IMR-90 (cell line): ENCODE measurements around the gene CSGALNACT2. TPM values are rescaled to one million over a fixed set of nuclear protein-coding genes. Genes with fewer than 3 reads are reported as not detected.

ENCODE experiments used
- ATAC-seq: fragments of 200-7000 bp; cut with Tn5 transposase; 2 replicates; pipeline ENCODE4 v1.9.1; 2020; ENCODE audit warnings: low read depth, mild to moderate bottlenecking, moderate library complexity
- BruUV-seq: library from RNA; stranded (reverse); fragments of 400-500 nt; replicated peaks from 2 replicates; lab custom pipeline; 2021; lab: Mats Ljungman, UMichigan
- CTCF ChIA-PET: fragments of 300-600 bp; formaldehyde crosslinking; extraction: SDS; loops from one replicate; lab custom pipeline; 2021; ENCODE audit warnings: antibody characterized with exemption; lab: Yijun Ruan, JAX
- POLR2A ChIA-PET: fragments of 300-600 bp; sonication (Branson Sonifier 250); formaldehyde crosslinking; loops from one replicate; lab custom pipeline; 2022; ENCODE audit warnings: antibody characterized with exemption; ENCODE audit not compliant: unreplicated experiment; lab: Charles Lee
- DNase-seq: peaks from one replicate; pipeline ENCODE4 v3.0.0; 2013
- H2AFZ ChIP-seq: replicated peaks from 2 replicates; pipeline ENCODE3; 2013; ENCODE audit warnings: low read length, mild to moderate bottlenecking; ENCODE audit not compliant: poor library complexity
- H2AK5ac ChIP-seq: 2 replicates; pipeline ENCODE4 v1.6.1; 2013; ENCODE audit warnings: low read depth, low read length, inconsistent platforms
- H2AK9ac ChIP-seq: replicated peaks from 2 replicates; pipeline ENCODE3; 2013; ENCODE audit warnings: mild to moderate bottlenecking, low read depth, low read length, moderate library complexity; ENCODE audit not compliant: poor library complexity
- H2BK120ac ChIP-seq: 2 replicates; pipeline ENCODE4 v1.6.1; 2013; ENCODE audit warnings: low read depth, low read length, inconsistent platforms
- H2BK15ac ChIP-seq: 3 replicates; pipeline ENCODE4 v1.6.1; 2013; ENCODE audit warnings: low read depth, low read length, inconsistent platforms
- H2BK20ac ChIP-seq: 2 replicates; pipeline ENCODE4 v1.6.1; 2013; ENCODE audit warnings: low read depth, mild to moderate bottlenecking, inconsistent platforms, low read length, moderate library complexity
- H2BK5ac ChIP-seq: 2 replicates; pipeline ENCODE4 v1.6.1; 2013; ENCODE audit warnings: mild to moderate bottlenecking, low read depth, low read length, inconsistent platforms; ENCODE audit not compliant: poor library complexity, severe bottlenecking
- H3K14ac ChIP-seq: replicated peaks from 2 replicates; pipeline ENCODE4 v1.6.1; 2013; ENCODE audit warnings: low read depth, low read length, inconsistent platforms
- H3K18ac ChIP-seq: 2 replicates; pipeline ENCODE4 v1.6.1; 2013; ENCODE audit warnings: low read depth, low read length, control low read depth
- H3K23ac ChIP-seq: 2 replicates; pipeline ENCODE4 v1.6.1; 2013; ENCODE audit warnings: low read depth, low read length, inconsistent platforms
- H3K27ac ChIP-seq: 2 replicates; pipeline ENCODE4 v1.5.1; 2013; ENCODE audit warnings: mild to moderate bottlenecking, control low read depth, low read length; ENCODE audit not compliant: insufficient read depth
- H3K27me3 ChIP-seq: 2 replicates; pipeline ENCODE4 v1.6.1; 2013; ENCODE audit warnings: low read length; ENCODE audit not compliant: control insufficient read depth, insufficient read depth
- H3K36me3 ChIP-seq: 2 replicates; pipeline ENCODE4 v1.6.1; 2013; ENCODE audit warnings: low read length, mixed read lengths; ENCODE audit not compliant: control insufficient read depth, insufficient read depth
- H3K4ac ChIP-seq: 2 replicates; pipeline ENCODE4 v1.6.1; 2013; ENCODE audit warnings: low read depth, low read length, inconsistent platforms
- H3K4me1 ChIP-seq: 2 replicates; pipeline ENCODE4 v1.6.1; 2013; ENCODE audit warnings: low read length, mixed read lengths; ENCODE audit not compliant: control insufficient read depth, insufficient read depth
- H3K4me2 ChIP-seq: 2 replicates; pipeline ENCODE4 v1.6.1; 2013; ENCODE audit warnings: low read depth, mild to moderate bottlenecking, control low read depth, low read length, moderate library complexity
- H3K4me3 ChIP-seq: 2 replicates; pipeline ENCODE4 v1.5.1; 2013; ENCODE audit warnings: low read depth, mild to moderate bottlenecking, control low read depth, low read length, moderate library complexity; ENCODE audit not compliant: insufficient read depth
- H3K56ac ChIP-seq: 2 replicates; pipeline ENCODE4 v1.6.1; 2013; ENCODE audit warnings: low read length, inconsistent platforms; ENCODE audit not compliant: insufficient read depth; ENCODE audit errors: extremely low read depth
- H3K79me1 ChIP-seq, 2 experiments: 2 replicates each; pipeline ENCODE4 v1.6.1; 2013; ENCODE audit warnings: low read length in 2 of 2, inconsistent platforms in 1 of 2, low read depth in 1 of 2
- H3K9ac ChIP-seq: 2 replicates; pipeline ENCODE4 v1.6.1; 2013; ENCODE audit warnings: low read depth, low read length, control low read depth
- H3K9me1 ChIP-seq: 2 replicates; pipeline ENCODE4 v1.6.1; 2013; ENCODE audit warnings: low read length, inconsistent platforms; ENCODE audit not compliant: insufficient read depth
- H3K9me3 ChIP-seq: 2 replicates; pipeline ENCODE4 v1.6.1; 2013; ENCODE audit warnings: low read length; ENCODE audit not compliant: control insufficient read depth, insufficient read depth
- H4K20me1 ChIP-seq: 2 replicates; pipeline ENCODE4 v1.6.1; 2013; ENCODE audit warnings: low read length, inconsistent platforms; ENCODE audit not compliant: insufficient read depth
- H4K5ac ChIP-seq: 2 replicates; pipeline ENCODE4 v1.6.1; 2013; ENCODE audit warnings: mild to moderate bottlenecking, low read depth, low read length, control low read depth
- H4K8ac ChIP-seq, 2 experiments: 2 replicates each; pipeline ENCODE4 v1.6.1; 2013; ENCODE audit warnings: low read depth in 2 of 2, low read length in 2 of 2, control low read depth in 1 of 2, inconsistent platforms in 1 of 2
- H4K91ac ChIP-seq: 2 replicates; pipeline ENCODE4 v1.6.1; 2013; ENCODE audit warnings: low read depth, low read length, inconsistent platforms; ENCODE audit not compliant: insufficient read depth
- BHLHE40 ChIP-seq: fragments of 150-350 bp; IDR thresholded peaks from 2 replicates; pipeline ENCODE4 v1.6.1; 2016; ENCODE audit warnings: mild to moderate bottlenecking, low read depth, low read length
- CEBPB ChIP-seq: IDR thresholded peaks from 2 replicates; pipeline ENCODE4 v1.6.1; 2012; ENCODE audit warnings: low read depth, low read length, improper control_type of control experiment
- ELK1 ChIP-seq: fragments of 150-350 bp; IDR thresholded peaks from 2 replicates; pipeline ENCODE4 v1.6.1; 2016; ENCODE audit warnings: low read depth, mild to moderate bottlenecking, low read length, moderate library complexity, borderline replicate concordance
- FOS ChIP-seq: fragments of 150-350 bp; IDR thresholded peaks from 2 replicates; pipeline ENCODE4 v1.6.1; 2016; ENCODE audit warnings: low read depth, low read length
- MAFK ChIP-seq: IDR thresholded peaks from 2 replicates; pipeline ENCODE4 v1.6.1; 2012; ENCODE audit warnings: low read depth, low read length, improper control_type of control experiment
- MAZ ChIP-seq: IDR thresholded peaks from 2 replicates; pipeline ENCODE4 v1.6.1; 2012; ENCODE audit warnings: low read depth, mild to moderate bottlenecking, low read length, improper control_type of control experiment, moderate library complexity, borderline replicate concordance
- NFE2L2 ChIP-seq: fragments of 150-350 bp; IDR thresholded peaks from 2 replicates; pipeline ENCODE4 v1.6.1; 2016; ENCODE audit warnings: low read depth, mild to moderate bottlenecking, low read length
- POLR2A ChIP-seq: IDR thresholded peaks from 2 replicates; pipeline ENCODE4 v1.6.1; 2012; ENCODE audit warnings: mild to moderate bottlenecking, low read depth, low read length
- RFX5 ChIP-seq: IDR thresholded peaks from 2 replicates; pipeline ENCODE4 v1.8.0; 2012; ENCODE audit warnings: low read depth, mild to moderate bottlenecking, low read length, moderate library complexity
- SMC3 ChIP-seq: fragments of 150-350 bp; IDR thresholded peaks from 2 replicates; pipeline ENCODE4 v1.6.1; 2016; ENCODE audit warnings: low read depth, mild to moderate bottlenecking, antibody characterized with exemption, low read length, moderate library complexity
- USF2 ChIP-seq: fragments of 150-350 bp; IDR thresholded peaks from 2 replicates; pipeline ENCODE4 v1.6.1; 2017; ENCODE audit warnings: mild to moderate bottlenecking, antibody characterized with exemption, low read length, low read depth
- WGBS, 2 experiments: methylation state at CpG; one replicate each; pipeline versions ENCODE4 v1.1.5 to v1.1.7; 2013; ENCODE audit warnings: missing lambda C conversion rate in 2 of 2; ENCODE audit not compliant: insufficient read length in 1 of 2; ENCODE audit errors: extremely low coverage in 2 of 2; 5-methylcytosine and 5-hydroxymethylcytosine counted together
- dilution Hi-C: fragments of 300-500 bp; cut with HindIII; formaldehyde crosslinking; loops from one replicate; pipeline ENCODE4 v1.14.3; 2018; ENCODE audit warnings: low sequenced_read_pairs; ENCODE audit not compliant: unreplicated experiment
- in situ Hi-C: fragments of 300-500 bp; cut with MboI; formaldehyde crosslinking; loops from 3 replicates; pipeline ENCODE4 v1.14.3; 2019; ENCODE audit warnings: low sequenced_read_pairs, inconsistent platforms, mixed read lengths
- intact Hi-C: fragments of 100-400 bp; cut with micrococcal nuclease; formaldehyde crosslinking; loops from 2 replicates; pipeline ENCODE4 v1.10.0; 2022
- polyA plus RNA-seq, 3 experiments: library from polyadenylated mRNA; depleted of rRNA; stranded (reverse); fragments of >200 nt; gene quantifications; 2 replicates each; pipeline ENCODE4 v1.2.3, GENCODE V29; 2012; ENCODE audit warnings: low replicate concordance in 1 of 3
- total RNA-seq: library from RNA; depleted of rRNA; stranded (reverse); fragments of >200 nt; gene quantifications from 2 replicates; pipeline ENCODE4 v1.2.3, GENCODE V29; 2012

The CSGALNACT2 gene
- total and polyA plus RNA-seq, 2 of the 4 experiments (the other 2 are of a cell fraction) = 6.5 to 13.1 TPM

- TF ChIP-seq SMC3 = no peak
Measured at GRCh38 chr10:43114743-43115611, 23.3 kb upstream of the CSGALNACT2 start (continued).

- Histone ChIP-seq H3K14ac (no peak overlapping the region), H3K9me1 (no peaks in the 10 kb centered on the region), H3K4ac (no peak overlapping the region), H2BK120ac (no peak overlapping the region), H2BK15ac (no peak overlapping the region), H3K18ac (no peak overlapping the region), H3K4me1 (peaks cover under 1% of the 10 kb centered on the region; the same call in 1 of the 2 replicates), H4K5ac (no peak overlapping the region), H3K79me1 (no peaks in the 10 kb centered on the region), H3K23ac (no peak overlapping the region), H4K8ac (no peak overlapping the region), H2AK5ac (no peak overlapping the region), H2BK20ac (no peak overlapping the region), H3K4me3 (no peak overlapping the region), H2BK5ac (no peak overlapping the region), H4K20me1 (no peaks in the 10 kb centered on the region), H3K27me3 (peaks cover 24% of the 10 kb centered on the region; the same call in 1 of the 2 replicates), H3K9me3 (no peaks in the 10 kb centered on the region), H3K4me2 (no peak overlapping the region), H3K36me3 (no peaks in the 10 kb centered on the region), H2AK9ac (no peak overlapping the region), H2AFZ (no peak overlapping the region), H3K9ac (no peak overlapping the region), H4K91ac (no peak overlapping the region), H3K27ac (no peak overlapping the region), H3K56ac (no peak overlapping the region)
- 75% methylated on average over 4 of the region's 10 CpGs; no CpG with 5 or more reads in 1 of the 2 experiments for WGBS, 2 experiments
- BruUV-seq = no TSS peak
- CTCF ChIA-PET = no interaction called here
- dilution Hi-C loops (no loop called here), intact Hi-C loops (no loop called here), in situ Hi-C loops (no loop called here)
- ATAC-seq (no peak), DNase-seq (no peak)
- POLR2A ChIA-PET = no interaction called here
- no peak for TF ChIP-seq FOS
- TF ChIP-seq USF2 = no peak
- TF ChIP-seq MAZ = no peak
- TF ChIP-seq NFE2L2 = no peak
- no peak for TF ChIP-seq BHLHE40
- no peak for TF ChIP-seq MAFK
- TF ChIP-seq POLR2A = no peak
- no peak for TF ChIP-seq RFX5
- TF ChIP-seq ELK1 = no peak
- no peak for TF ChIP-seq CEBPB
Measured at GRCh38 chr10:43115881-43116595, 22.2 kb upstream of the CSGALNACT2 start.
